Keratinocyte (primary cell): Measurements from ENCODE around the gene PTPRD. TPM values are rescaled to one million over a fixed set of nuclear protein-coding genes. Genes with fewer than 3 reads are reported as not detected.
A peak's percentile ranks its signal among the peaks of the same experiment; 100 is the strongest.

Source experiments
- DNase-seq: peaks from one replicate; pipeline ENCODE4 v3.0.0-alpha.2; 2011; ENCODE audit warnings: low read depth, missing footprints, low spot score
- FAIRE-seq: peaks from 2 replicates; lab custom pipeline; 2011; peaks lifted over from hg19 to GRCh38; lab: Jason Lieb, UNC
- H2AFZ ChIP-seq: 2 replicates; pipeline ENCODE4 v1.6.0; 2012; ENCODE audit warnings: low read length, control low read depth, inconsistent platforms; ENCODE audit not compliant: control insufficient read depth
- H3K27ac ChIP-seq: 2 replicates; pipeline ENCODE4 v1.5.1; 2011; ENCODE audit warnings: low read length; ENCODE audit not compliant: control insufficient read depth, insufficient read depth
- H3K27me3 ChIP-seq: 3 replicates; pipeline ENCODE4 v1.6.0; 2011; ENCODE audit warnings: low read length; ENCODE audit not compliant: control insufficient read depth, insufficient read depth; ENCODE audit errors: extremely low read depth
- H3K36me3 ChIP-seq, 2 experiments: 2 replicates in 1 of 2; 3 replicates in 1 of 2; pipeline ENCODE4 v1.5.1; 2011; ENCODE audit warnings: low read length in 2 of 2, mild to moderate bottlenecking in 1 of 2; ENCODE audit not compliant: control insufficient read depth in 2 of 2, insufficient read depth in 2 of 2; ENCODE audit errors: extremely low read depth in 1 of 2
- H3K4me1 ChIP-seq: 3 replicates; pipeline ENCODE4 v1.5.1; 2011; ENCODE audit warnings: low read length; ENCODE audit not compliant: control insufficient read depth, insufficient read depth; ENCODE audit errors: extremely low read depth
- H3K4me2 ChIP-seq: 3 replicates; pipeline ENCODE4 v1.6.0; 2011; ENCODE audit warnings: low read depth, low read length; ENCODE audit not compliant: control insufficient read depth, insufficient read depth; ENCODE audit errors: extremely low read depth
- H3K4me3 ChIP-seq, 3 experiments: fragments of 200-600 bp in 1 of 3; sonication (generic) in 1 of 3; 2 replicates in 2 of 3; 3 replicates in 1 of 3; pipeline ENCODE4 v1.5.1; 2011 to 2016; ENCODE audit warnings: low read length in 3 of 3, mild to moderate bottlenecking in 3 of 3, control low read depth in 2 of 3, inconsistent platforms in 1 of 3, low read depth in 1 of 3, mixed read lengths in 1 of 3, mixed run types in 1 of 3, moderate library complexity in 1 of 3; ENCODE audit not compliant: control insufficient read depth in 2 of 3, insufficient read depth in 2 of 3; ENCODE audit errors: extremely low read depth in 1 of 3
- H3K79me2 ChIP-seq: 2 replicates; pipeline ENCODE4 v1.6.0; 2012; ENCODE audit warnings: low read length; ENCODE audit not compliant: control insufficient read depth, insufficient read depth
- H3K9ac ChIP-seq: 3 replicates; pipeline ENCODE4 v1.6.0; 2011; ENCODE audit warnings: low read length; ENCODE audit not compliant: control insufficient read depth, insufficient read depth; ENCODE audit errors: extremely low read depth
- H3K9me1 ChIP-seq: 3 replicates; pipeline ENCODE4 v1.6.0; 2011; ENCODE audit warnings: low read length; ENCODE audit not compliant: control insufficient read depth, insufficient read depth; ENCODE audit errors: extremely low read depth
- H3K9me3 ChIP-seq: 2 replicates; pipeline ENCODE4 v1.5.1; 2012; ENCODE audit warnings: low read depth, low read length; ENCODE audit not compliant: control insufficient read depth
- H4K20me1 ChIP-seq: 3 replicates; pipeline ENCODE4 v1.6.0; 2011; ENCODE audit warnings: low read length; ENCODE audit not compliant: control insufficient read depth, insufficient read depth; ENCODE audit errors: extremely low read depth
- EZH2 ChIP-seq: IDR thresholded peaks from one replicate; pipeline ENCODE4 v1.6.1; 2012; ENCODE audit warnings: inconsistent platforms, mild to moderate bottlenecking, low read length, moderate library complexity
- dilution Hi-C: fragments of 300-500 bp; cut with MboI; formaldehyde crosslinking; loops from one replicate; pipeline ENCODE4 v1.7.0; 2020; ENCODE audit warnings: low sequenced_read_pairs; ENCODE audit not compliant: extremely low pct_ligation_motif_present
- polyA plus RNA-seq, 5 experiments: library from polyadenylated mRNA; depleted of rRNA in 3 of 5; stranded (reverse) in 3 of 5; stranded (forward) in 1 of 5; unstranded in 1 of 5; fragments of >200 nt; gene quantifications; 1 replicate in 1 of 5; 2 replicates in 3 of 5; 3 replicates in 1 of 5; pipeline versions ENCODE4 v1.2.1 to v1.2.3, GENCODE V29; 2011 to 2012; ENCODE audit warnings: missing spikeins in 2 of 5, low read depth in 1 of 5, low replicate concordance in 1 of 5
- TF ChIP-seq, protein P1 (sequence below), 3 experiments: IDR thresholded peaks in 1 of 3; conservative IDR thresholded peaks in 1 of 3; optimal IDR thresholded peaks in 1 of 3; 2 replicates in 2 of 3; 3 replicates in 1 of 3; pipeline versions ENCODE3 to v1.5.1; 2011; ENCODE audit warnings: low read length in 3 of 3, mild to moderate bottlenecking in 3 of 3, moderate library complexity in 2 of 3, control low read depth in 1 of 3, inconsistent platforms in 1 of 3; ENCODE audit not compliant: insufficient read depth in 2 of 3; ENCODE audit errors: extremely low read depth in 1 of 3

Gene PTPRD
- polyA plus RNA-seq, 1 donor (not counting 4 experiments of a cell fraction or from before 2014, with no cell fraction given) = 0.10 TPM

DNA sequence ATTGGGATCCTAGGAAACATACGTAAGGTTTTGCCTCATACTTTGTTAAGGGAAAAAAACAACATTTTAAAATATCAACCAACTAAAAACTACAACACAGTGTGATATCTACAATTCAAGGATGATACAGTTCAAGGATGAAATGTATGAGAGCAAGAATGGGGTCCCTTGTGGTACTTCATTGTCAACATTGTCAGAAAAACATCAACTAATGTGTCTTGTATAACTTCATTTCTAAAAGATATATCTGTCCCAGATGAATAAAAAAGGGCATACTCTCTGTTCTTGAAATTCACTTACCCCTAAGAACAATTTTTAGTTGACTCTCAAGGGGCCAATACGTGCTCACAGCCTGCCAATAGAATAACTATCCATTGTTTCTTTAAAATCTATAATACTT is 1250.5 kb downstream of the PTPRD start:
- no peaks in the 10 kb centered on the region for H3K9me1 ChIP-seq
- H3K79me2 ChIP-seq = no peaks in the 10 kb centered on the region
- H3K4me1 ChIP-seq = no peaks in the 10 kb centered on the region
- TF ChIP-seq EZH2 = no peak
- TF ChIP-seq, protein P1, sequence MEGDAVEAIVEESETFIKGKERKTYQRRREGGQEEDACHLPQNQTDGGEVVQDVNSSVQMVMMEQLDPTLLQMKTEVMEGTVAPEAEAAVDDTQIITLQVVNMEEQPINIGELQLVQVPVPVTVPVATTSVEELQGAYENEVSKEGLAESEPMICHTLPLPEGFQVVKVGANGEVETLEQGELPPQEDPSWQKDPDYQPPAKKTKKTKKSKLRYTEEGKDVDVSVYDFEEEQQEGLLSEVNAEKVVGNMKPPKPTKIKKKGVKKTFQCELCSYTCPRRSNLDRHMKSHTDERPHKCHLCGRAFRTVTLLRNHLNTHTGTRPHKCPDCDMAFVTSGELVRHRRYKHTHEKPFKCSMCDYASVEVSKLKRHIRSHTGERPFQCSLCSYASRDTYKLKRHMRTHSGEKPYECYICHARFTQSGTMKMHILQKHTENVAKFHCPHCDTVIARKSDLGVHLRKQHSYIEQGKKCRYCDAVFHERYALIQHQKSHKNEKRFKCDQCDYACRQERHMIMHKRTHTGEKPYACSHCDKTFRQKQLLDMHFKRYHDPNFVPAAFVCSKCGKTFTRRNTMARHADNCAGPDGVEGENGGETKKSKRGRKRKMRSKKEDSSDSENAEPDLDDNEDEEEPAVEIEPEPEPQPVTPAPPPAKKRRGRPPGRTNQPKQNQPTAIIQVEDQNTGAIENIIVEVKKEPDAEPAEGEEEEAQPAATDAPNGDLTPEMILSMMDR (optimal IDR thresholded peaks at IDR 0.05 in 1 of 3, IDR thresholded peaks at IDR 0.05 in 1 of 3, conservative IDR thresholded peaks at IDR 0.05 in 1 of 3; ENCODE audit: extremely low read depth in 1 of 3, insufficient read depth in 2 of 3, low read length in 3 of 3) = no peak
- no peak overlapping the region for H3K4me3 ChIP-seq
- dilution Hi-C loops = no loop called here
- H2AFZ ChIP-seq = no peak overlapping the region
- H4K20me1 ChIP-seq = no peaks in the 10 kb centered on the region
- H3K27me3 ChIP-seq = no peaks in the 10 kb centered on the region
- DNase-seq (no peak), FAIRE-seq (no peak)
- no peaks in the 10 kb centered on the region for H3K36me3 ChIP-seq
- H3K4me2 ChIP-seq = no peak overlapping the region
- no peak overlapping the region for H3K9ac ChIP-seq
- H3K9me3 ChIP-seq = no peaks in the 10 kb centered on the region
- H3K27ac ChIP-seq = no peak overlapping the region

DNA sequence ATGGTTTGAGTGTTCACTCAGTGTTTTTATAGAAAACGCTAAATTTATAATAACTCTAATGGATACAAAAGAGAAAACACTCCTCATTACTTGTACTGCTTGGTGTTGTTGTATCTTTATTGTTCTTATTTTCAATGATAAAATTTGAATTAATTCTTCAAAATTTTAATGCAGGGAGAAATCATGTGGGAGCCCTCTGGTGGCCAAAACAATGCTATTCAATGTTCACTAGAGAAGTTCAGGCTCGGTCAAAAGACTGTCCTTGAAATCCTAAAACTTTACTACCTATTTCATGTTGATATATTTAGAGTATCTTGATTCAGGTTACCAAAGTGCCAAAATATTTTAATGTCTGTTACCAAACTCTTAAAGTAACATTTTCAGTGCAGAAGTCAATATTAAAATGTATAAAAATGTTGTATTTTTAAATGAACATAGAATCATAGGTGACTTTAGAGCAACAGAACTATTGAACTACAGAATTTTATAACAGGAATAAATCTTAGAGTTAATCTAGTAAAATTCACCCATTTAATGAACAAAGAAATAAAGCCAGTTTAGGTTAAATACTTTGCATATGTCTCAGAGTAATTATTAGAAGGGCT is 1259.8 kb downstream of the PTPRD start:
- no peaks in the 10 kb centered on the region for H3K9me1 ChIP-seq
- no peak for TF ChIP-seq EZH2
- TF ChIP-seq, protein P1 (optimal IDR thresholded peaks at IDR 0.05 in 1 of 3, IDR thresholded peaks at IDR 0.05 in 1 of 3, conservative IDR thresholded peaks at IDR 0.05 in 1 of 3; ENCODE audit: extremely low read depth in 1 of 3, insufficient read depth in 2 of 3, low read length in 3 of 3) = peak in 1 of 3 experiments; percentile 42
- no peaks in the 10 kb centered on the region for H3K79me2 ChIP-seq
- FAIRE-seq (no peak), DNase-seq (no peak)
- no peak overlapping the region for H2AFZ ChIP-seq
- H3K27me3 ChIP-seq = no peaks in the 10 kb centered on the region
- no peaks in the 10 kb centered on the region for H3K4me1 ChIP-seq
- dilution Hi-C loops = no loop called here
- no peak overlapping the region for H3K9ac ChIP-seq
- no peak overlapping the region for H3K4me2 ChIP-seq
- H3K4me3 ChIP-seq = no peak overlapping the region
- no peaks in the 10 kb centered on the region for H3K9me3 ChIP-seq
- no peaks in the 10 kb centered on the region for H4K20me1 ChIP-seq
- H3K36me3 ChIP-seq = no peaks in the 10 kb centered on the region
- H3K27ac ChIP-seq = no peak overlapping the region
